Gastrocnemius medialis (tissue), 4 donors: Measurements from ENCODE around the gene HAO2.

Experiments used
- CTCF ChIP-seq, 5 experiments: fragments of 450-650 bp in 3 of 5; fragments of 200-600 bp in 2 of 5; sonication (generic) in 2 of 5; IDR thresholded peaks in 4 of 5; conservative IDR thresholded peaks in 1 of 5; 1 replicate in 4 of 5; 2 replicates in 1 of 5; pipeline ENCODE4 v1.5.1; 2016 to 2019; ENCODE audit warnings: antibody characterized with exemption in 5 of 5, mild to moderate bottlenecking in 3 of 5, moderate library complexity in 3 of 5
- POLR2A ChIP-seq, 2 donors: fragments of 450-650 bp; IDR thresholded peaks; one replicate each; pipeline ENCODE4 v1.6.1; 2017; ENCODE audit warnings: antibody characterized with exemption in 2 of 2, mild to moderate bottlenecking in 2 of 2, moderate library complexity in 2 of 2

- TF ChIP-seq CTCF (IDR thresholded peaks at IDR 0.05 in 4 of 5, conservative IDR thresholded peaks at IDR 0.05 in 1 of 5) (no peak), POLR2A (IDR thresholded peaks at IDR 0.05) (no peak)
These were observed 4.0 kb downstream of the HAO2 start for GRCh38 chr1:119372503-119373086.
